Activated CD8-positive, alpha-beta T cell treated with anti-CD3 and anti-CD28 coated beads, Interleukin-2, amount 10 ng/mL, durations not matched to agents 7 days and 5 days (primary cell): ENCODE data around the gene CCP110. TPM values are rescaled to one million over a fixed set of nuclear protein-coding genes. Genes with fewer than 3 reads are reported as not detected.

Experiments used
- total RNA-seq, 2 experiments: library from RNA; stranded (reverse); gene quantifications; one replicate each; pipeline ENCODE4 v1.2.3, GENCODE V29; 2021

The CCP110 gene
- total RNA-seq, 2 experiments from 2014 or later: 33.7 to 36.7 TPM

Other genes with a start within 250 kb of the CCP110 start
- gene CLEC19A, start 238.2 kb upstream of the CCP110 start, total RNA-seq: not detected
- not detected for gene TMC5, start 106.1 kb upstream of the CCP110 start, total RNA-seq
- 10 to 100 TPM; 19.7 to 25.9 TPM for gene GDE1, start 1.8 kb upstream of the CCP110 start, total RNA-seq
- gene VPS35L, start 31.8 kb downstream of the CCP110 start, total RNA-seq: 10 to 100 TPM; 61.5 to 65.1 TPM
- 10 to 100 TPM; 22.0 to 23.7 TPM for gene KNOP1, start 194.3 kb downstream of the CCP110 start, total RNA-seq
- gene IQCK, start 194.3 kb downstream of the CCP110 start, total RNA-seq: under 1 TPM; 0.81 to 0.97 TPM